Bronchial epithelial cell (primary cell): Measurements from ENCODE around the gene NKIRAS2. TPM values are rescaled to one million over a fixed set of nuclear protein-coding genes. Genes with fewer than 3 reads are reported as not detected.

Experiments
- DNase-seq: peaks from one replicate; pipeline ENCODE4 v3.0.0-alpha.2; 2010; ENCODE audit warnings: low read depth
- FAIRE-seq: peaks from 2 replicates; lab custom pipeline; 2011; peaks lifted over from hg19 to GRCh38; lab: Jason Lieb, UNC
- H3K27me3 ChIP-seq: 2 replicates; pipeline ENCODE4 v1.5.1; 2011; ENCODE audit warnings: low read length; ENCODE audit not compliant: control insufficient read depth, insufficient read depth
- H3K36me3 ChIP-seq: 2 replicates; pipeline ENCODE4 v1.5.1; 2011; ENCODE audit warnings: low read length; ENCODE audit not compliant: control insufficient read depth, insufficient read depth
- H3K4me3 ChIP-seq: 2 replicates; pipeline ENCODE4 v1.5.1; 2011; ENCODE audit warnings: mild to moderate bottlenecking, low read depth, low read length, control low read depth
- total RNA-seq: library from RNA; depleted of rRNA; stranded (reverse); fragments of >200 nt; gene quantifications from 2 replicates; pipeline ENCODE4 v1.2.1, GENCODE V29; 2014
- TF ChIP-seq, protein P1 (sequence below): IDR thresholded peaks from 2 replicates; pipeline ENCODE4 v1.5.1; 2011; ENCODE audit warnings: mild to moderate bottlenecking, moderate library complexity, low read length, control low read depth, inconsistent platforms; ENCODE audit not compliant: insufficient read depth, severe bottlenecking

NKIRAS2 gene
- total RNA-seq, 1 donor from 2014 or later: 13.7 TPM

DNA sequence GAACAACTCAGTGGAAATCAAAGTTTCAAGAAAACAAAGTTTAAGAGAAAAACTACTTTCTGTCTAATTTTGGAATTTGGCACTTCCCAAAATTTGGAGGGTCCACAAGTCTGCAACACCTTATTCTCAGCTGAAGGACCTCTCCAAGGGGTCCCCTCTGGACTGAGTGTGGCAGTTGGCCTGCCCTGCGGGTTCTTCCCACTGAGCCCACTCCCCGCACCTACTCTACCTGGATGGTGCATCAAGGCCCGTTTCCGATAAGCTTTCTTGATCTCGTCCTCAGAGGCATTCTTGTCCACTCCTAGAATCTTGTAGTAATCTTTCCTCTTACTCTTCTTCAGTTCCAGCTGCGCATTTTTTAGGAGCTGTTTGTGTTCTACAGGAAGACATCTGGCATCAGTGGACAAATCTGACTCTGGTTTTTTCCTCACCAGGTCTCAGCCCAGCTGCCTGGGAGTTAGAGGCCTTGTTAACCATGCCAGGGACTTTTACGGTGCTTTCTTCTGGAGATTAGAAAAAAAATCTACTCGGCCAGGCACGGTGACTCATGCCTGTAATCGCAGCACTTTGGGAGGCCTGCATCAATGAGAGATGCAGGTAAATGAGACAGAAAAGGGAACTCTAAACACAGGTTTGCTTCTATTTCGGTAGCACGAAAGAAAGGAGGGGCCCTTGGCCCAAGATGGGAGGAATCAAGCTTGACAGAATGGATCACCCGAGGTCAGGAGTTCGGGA lies 37.7 kb upstream of the NKIRAS2 start:
- TF ChIP-seq, protein P1, sequence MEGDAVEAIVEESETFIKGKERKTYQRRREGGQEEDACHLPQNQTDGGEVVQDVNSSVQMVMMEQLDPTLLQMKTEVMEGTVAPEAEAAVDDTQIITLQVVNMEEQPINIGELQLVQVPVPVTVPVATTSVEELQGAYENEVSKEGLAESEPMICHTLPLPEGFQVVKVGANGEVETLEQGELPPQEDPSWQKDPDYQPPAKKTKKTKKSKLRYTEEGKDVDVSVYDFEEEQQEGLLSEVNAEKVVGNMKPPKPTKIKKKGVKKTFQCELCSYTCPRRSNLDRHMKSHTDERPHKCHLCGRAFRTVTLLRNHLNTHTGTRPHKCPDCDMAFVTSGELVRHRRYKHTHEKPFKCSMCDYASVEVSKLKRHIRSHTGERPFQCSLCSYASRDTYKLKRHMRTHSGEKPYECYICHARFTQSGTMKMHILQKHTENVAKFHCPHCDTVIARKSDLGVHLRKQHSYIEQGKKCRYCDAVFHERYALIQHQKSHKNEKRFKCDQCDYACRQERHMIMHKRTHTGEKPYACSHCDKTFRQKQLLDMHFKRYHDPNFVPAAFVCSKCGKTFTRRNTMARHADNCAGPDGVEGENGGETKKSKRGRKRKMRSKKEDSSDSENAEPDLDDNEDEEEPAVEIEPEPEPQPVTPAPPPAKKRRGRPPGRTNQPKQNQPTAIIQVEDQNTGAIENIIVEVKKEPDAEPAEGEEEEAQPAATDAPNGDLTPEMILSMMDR: no peak
- Histone ChIP-seq H3K4me3 (no peak overlapping the region), H3K27me3 (no peaks in the 10 kb centered on the region), H3K36me3 (peaks cover 21% of the 10 kb centered on the region)
- FAIRE-seq (no peak), DNase-seq (no peak)

DNA sequence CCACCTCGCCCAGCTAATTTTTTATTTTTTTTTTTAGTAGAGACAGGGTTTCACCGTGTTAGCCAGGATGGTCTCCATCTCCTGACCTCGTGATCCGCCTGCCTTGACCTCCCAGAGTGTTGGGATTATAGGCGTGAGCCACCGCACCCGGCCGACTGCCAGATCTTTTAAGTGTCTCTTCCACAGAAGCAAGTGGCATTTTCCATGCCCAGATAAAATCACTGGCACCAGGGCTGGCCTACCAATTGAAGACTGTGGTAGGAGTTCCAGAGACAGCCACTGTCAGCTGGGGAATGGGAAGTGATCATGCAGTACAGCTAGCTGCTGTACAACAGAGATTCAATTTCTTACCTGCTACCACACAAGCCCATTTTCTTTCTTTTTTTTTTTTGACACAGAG lies 35.4 kb upstream of the NKIRAS2 start:
- no peak for FAIRE-seq
- Histone ChIP-seq H3K4me3 (no peak overlapping the region), H3K36me3 (peaks cover 21% of the 10 kb centered on the region), H3K27me3 (no peaks in the 10 kb centered on the region)
- no peak for DNase-seq
- TF ChIP-seq, protein P1: no peak

DNA sequence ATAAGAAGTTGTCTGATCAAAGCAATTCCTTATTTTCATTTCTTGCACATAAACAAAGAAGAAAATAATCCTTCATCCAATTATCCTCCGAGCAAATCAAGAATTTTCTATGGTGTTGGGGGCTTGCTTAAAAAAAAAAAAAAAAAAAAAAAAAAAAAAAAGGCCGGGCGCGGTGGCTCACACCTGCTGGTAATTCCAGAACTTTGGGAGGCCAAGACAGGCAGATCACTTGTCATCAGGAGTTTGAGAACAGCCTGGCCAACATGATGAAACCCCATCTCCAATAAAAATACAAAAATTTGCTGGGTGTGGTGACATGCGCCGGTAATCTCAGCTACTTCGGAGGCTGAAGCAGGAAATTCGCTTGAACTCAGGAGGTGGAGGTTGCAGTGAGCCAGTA lies 34.0 kb upstream of the NKIRAS2 start:
- TF ChIP-seq, protein P1: no peak
- FAIRE-seq (no peak), DNase-seq (no peak)
- Histone ChIP-seq H3K36me3 (peaks cover 27% of the 10 kb centered on the region), H3K27me3 (no peaks in the 10 kb centered on the region), H3K4me3 (no peak overlapping the region)

DNA sequence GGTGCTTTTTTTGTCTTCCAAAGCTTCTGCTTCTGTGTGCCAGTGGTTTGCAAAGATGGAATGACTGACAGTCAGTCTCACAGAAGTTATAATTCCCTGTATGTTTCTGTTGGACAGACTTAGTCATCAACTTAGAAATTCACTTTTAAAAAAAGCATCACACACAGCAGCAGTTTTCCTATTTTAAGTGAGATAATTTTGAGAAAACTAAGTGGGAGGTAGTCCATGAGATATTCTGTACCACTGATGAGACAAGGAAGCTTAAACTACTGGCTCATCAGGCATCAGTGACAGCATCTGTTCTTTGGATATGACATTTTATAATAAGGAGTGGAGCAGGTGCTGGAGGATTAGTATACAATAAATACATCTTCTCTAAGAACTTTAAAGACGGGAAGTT lies 33.3 kb upstream of the NKIRAS2 start:
- peaks cover 26% of the 10 kb centered on the region for H3K36me3 ChIP-seq
- H3K4me3 ChIP-seq: no peak overlapping the region
- TF ChIP-seq, protein P1: no peak
- no peak for DNase-seq
- no peak for FAIRE-seq
- H3K27me3 ChIP-seq: no peaks in the 10 kb centered on the region

DNA sequence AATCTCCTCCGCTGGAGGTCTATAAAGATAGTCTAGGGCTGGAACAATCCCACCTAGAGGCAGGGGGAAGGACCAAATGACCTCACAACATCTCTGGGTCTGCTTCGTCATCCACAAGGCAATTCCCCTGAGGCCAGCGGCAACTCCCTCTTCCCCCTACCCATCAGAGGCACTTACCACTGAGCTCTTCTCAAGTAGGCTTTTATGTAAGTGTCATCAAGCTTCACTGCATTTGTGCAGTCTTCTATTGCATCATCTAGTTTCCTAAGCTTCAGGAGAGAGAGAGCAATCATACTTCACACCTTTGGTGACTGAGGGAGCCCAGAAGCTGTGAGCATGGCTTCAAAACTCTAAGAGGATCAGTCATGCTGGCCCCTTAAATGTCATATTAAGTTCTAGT lies 32.2 kb upstream of the NKIRAS2 start:
- Histone ChIP-seq H3K27me3 (no peaks in the 10 kb centered on the region), H3K4me3 (no peak overlapping the region), H3K36me3 (peaks cover 20% of the 10 kb centered on the region)
- TF ChIP-seq, protein P1: no peak
- no peak for FAIRE-seq
- no peak for DNase-seq

DNA sequence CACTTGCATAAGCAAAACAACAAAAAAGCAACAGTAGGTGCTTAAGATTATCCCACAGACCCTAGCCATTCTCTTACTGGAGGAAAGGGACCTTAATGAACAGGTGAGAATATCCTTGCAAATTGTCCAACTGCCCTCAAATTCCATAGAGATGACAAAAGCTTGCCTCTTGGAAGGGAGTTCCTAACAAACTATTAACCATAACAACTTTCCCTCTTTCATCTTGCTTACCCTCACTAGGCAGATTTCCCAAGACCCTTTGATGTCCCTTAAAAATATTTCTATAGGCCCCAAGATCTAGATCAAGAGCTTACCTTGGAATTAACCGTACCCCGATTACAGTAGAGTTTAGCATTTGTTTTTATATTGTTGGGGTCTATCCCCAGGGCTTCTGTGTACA lies 31.5 kb upstream of the NKIRAS2 start:
- FAIRE-seq (no peak), DNase-seq (no peak)
- TF ChIP-seq, protein P1: no peak
- Histone ChIP-seq H3K4me3 (no peak overlapping the region), H3K27me3 (no peaks in the 10 kb centered on the region), H3K36me3 (peaks cover 20% of the 10 kb centered on the region)
